GM21390 (cell line): Measurements from ENCODE around the gene CYP2J2.
"Not testable (repeated sequence)": the region's sequence is repeated elsewhere in the genome, so short reads cannot be mapped to it uniquely, and the experiment has no call there.

Experiments
- ATAC-seq: cut with Tn5 transposase; IDR thresholded peaks from one replicate; pipeline ENCODE4 v1.9.1; 2021; ENCODE audit not compliant: unreplicated experiment

The CYP2J2 gene

DNA sequence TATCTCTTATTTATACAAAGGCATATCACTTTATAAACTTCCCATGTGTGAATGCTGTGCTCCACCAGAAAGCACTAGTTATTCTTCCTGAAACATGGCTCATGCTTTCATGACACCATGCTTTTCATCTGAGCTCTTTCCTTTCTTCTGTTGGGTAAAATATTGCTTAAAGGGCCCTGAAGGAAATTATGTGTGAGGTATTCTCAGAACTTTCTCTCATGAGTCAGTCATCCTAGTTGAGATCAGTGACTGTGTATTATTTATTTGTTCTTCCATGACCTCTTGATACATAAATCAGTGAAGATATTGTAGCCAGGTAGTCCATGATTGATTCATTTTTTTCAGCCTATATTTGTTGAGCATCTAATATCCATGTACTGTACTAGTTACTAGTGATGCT is 54.8 kb downstream of the CYP2J2 start:
- ATAC-seq, result no peak

DNA sequence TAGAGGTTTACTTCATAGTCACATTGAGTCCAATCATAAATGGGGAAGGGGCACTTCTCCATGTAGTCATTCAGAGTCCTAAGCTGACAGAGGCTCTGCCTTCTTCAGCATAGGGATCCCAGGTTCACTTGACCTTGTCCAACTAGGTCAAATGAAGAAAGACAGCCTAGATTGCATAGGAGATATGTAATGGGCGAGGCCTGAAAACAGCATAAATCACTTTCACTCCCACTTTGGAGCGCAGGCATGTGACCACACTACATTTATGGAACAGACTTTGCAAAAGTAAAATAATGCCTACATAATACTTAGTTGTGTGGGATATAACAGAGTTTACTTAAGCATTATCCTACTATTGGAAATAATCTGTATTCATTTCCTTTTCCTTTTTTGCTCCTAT is 60.1 kb downstream of the CYP2J2 start:
- ATAC-seq, result no peak

DNA sequence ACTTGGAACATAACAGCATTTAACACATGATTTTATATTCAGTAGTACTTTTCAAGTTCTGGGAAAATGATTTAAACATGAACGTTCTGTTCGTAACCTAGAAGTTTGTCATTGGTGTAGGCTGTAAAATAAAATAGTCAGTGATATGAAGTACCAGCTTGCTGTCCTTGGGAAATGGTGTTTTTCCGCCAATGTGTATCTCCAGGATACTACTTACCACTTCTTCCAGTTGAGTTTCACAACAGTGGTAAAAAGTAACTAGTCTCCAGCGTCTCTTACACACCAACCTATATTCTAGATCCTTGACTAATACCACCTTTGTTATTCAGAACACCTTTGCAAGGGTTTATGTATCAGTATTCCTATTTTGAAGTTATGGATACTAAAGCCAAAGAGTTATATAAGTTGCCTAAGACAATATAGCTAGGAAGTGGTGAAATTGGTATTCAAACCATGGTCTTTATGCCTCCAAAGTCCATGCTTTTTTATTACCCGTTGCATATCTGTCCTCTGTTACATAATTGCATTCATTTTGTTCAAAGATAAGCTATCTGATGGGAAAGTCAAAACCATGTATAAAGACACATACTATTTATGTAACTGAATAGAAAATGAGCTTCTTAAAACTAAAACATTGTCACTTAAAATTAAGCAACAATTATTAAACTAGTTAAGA is 68.8 kb downstream of the CYP2J2 start:
- ATAC-seq, result no peak

DNA sequence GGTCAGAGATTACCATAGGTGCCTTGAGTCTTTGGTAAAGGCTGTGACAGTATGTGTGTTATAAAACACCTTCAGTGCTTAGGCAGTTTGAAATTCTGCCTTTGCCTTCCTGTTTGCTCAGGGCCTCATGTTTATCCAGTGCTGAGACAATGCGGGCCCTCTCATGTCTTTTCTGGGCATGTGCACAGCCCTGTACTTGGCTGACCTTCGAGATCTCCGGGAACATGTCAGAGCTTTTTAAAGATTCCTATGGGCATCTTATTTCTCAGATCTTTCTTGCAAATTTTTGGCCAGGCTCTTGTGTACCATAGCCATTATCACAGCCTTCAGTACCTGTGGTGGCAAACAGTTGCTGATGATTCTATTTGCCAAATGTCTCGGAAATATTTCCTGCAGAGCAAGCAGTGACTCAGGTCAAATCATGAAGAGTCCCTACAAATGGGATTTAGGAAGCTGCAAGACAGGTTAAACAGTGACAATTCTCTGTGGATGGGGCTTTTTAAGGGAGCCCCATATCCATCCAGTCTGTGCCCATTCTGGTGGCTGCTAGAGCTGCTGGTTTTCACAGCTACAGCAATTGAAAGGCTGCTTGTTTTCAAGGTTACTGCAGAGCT is 69.7 kb downstream of the CYP2J2 start:
- ATAC-seq, result no peak

DNA sequence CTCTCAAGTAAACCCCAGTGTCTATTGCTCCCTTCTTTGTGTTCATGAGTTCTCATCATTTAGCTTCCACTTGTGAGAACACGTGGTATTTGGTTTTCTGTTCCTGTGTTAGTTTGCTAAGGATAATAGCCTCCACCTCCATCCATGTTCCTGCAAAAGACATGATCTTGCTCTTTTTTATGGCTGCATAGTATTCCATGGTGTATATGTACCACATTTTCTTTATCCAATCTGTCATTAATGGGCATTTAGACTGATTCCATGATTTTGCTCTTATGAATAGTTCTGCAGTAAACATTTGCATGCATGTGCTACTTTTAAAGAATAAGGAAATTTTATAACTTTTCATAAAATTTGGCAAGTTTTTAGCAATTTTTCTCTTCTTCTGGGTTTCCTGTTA is 71.3 kb downstream of the CYP2J2 start:
- ATAC-seq, result not testable (repeated sequence)

DNA sequence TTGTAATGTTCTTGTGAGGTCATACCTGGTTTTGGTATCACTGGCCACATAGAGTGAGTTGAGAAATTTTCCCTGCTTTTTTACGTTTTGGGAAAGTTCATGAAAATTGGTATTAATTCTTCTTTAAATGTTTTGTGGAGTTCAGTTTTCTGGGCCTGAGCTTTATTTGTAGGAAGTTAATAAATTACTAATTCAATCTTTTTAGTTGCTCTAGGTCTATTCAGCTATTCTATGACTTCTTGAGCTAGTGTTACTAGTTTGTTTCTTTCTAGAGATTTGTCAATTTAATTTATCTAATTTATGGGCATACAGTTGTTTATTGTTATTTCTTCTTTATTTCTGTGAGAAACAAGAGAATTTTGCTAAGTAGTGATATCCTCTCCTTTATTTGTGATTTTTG is 74.5 kb downstream of the CYP2J2 start:
- no peak for ATAC-seq

DNA sequence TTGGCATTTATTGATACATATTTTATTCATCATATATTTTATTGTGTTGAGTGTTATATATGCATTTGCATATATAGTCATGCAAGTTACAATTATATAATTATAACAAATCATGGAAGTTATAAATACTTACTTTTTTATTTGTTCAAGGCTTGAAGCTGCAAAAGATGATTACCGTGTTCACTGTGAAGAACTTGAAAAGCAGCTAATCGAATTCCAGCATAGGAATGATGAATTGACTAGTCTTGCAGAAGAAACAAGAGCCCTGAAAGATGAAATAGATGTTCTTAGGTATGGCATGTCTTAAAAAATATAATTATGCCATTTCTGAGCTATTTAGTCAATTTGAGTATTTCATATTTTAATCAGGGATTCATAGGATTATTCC is 79.7 kb downstream of the CYP2J2 start:
- no peak for ATAC-seq

DNA sequence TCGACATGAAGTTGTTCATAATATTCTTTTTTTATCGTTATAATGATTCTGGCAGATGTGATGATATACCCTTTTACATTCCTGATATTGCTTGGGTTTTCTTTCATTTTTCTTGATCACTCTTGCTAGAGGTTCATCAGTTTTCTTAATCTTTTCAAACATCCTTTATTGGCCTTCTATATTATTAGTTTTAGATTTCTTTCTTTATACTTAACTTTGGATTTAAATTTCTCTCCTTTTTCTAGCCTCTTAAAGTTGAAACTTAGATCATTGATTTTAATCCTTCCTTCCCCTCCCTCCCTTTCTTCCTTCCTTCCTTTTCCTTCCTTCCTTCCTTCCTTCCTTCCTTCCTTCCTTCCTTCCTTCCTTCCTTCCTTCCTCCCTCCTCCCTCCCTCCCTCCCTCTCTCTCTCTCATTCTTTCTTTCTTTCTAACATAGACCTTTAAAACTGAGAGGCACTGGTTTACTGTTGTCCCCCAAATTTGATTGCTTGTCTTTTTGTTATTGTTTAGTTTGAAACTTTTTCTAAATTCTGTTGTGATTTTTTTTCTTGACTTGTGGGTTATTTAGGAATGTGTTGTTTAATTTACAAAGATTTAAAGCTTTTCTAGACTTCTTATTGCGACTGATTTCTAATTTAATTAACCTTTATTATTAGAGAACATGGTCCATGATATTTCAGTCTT is 80.2 kb downstream of the CYP2J2 start:
- no peak for ATAC-seq

DNA sequence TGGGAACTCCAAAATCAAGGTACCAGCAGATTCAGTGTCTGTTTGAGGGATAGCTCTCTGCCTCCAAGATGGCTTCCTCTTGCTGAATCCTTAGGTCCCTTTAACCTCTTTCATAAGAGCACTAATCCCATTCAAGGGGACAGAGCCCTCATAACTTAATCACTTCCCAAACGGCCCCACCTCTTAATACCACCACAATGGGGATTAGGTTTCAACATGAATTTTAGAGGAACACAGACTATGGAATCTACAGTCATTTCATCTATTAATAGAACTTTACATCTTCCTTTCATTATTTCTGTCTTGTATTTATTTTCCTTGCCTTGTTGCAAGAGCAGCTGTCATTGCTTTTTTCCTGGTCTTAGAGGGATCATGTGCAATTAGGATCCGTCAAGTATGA is 81.5 kb downstream of the CYP2J2 start:
- ATAC-seq, result no peak
